Fibroblast of upper back skin (primary cell): ENCODE measurements around the gene AKR1D1.
"Not testable (repeated sequence)": the region's sequence is repeated elsewhere in the genome, so short reads cannot be mapped to it uniquely, and the experiment has no call there.

ENCODE experiments used
- DNase-seq: peaks from one replicate; pipeline ENCODE4 v3.0.0-alpha.2; 2013

AKR1D1 gene

GRCh38 chr7:138074540-138074939 lies 1.7 kb upstream of the AKR1D1 start:
- no peak for DNase-seq

DNA sequence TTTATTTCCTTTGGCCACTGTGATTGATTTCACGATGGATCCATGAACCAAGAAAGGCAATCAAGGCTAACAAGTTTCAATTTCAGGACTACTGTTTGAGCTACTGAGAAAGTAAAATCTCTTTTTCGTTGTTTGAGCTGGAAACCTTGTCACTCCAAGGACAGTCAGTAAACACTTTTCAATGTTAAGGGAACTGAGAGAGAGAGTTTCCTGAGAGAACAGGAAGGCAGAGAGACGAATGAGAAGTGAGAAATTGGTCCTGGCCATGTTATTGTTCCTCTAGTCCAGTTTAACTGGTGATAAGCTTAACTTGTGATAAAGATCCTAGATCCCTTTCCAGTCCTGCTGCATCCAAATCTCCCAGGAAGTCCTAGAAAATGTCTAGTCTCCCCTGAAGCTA lies 909 bp upstream of the AKR1D1 start:
- no peak for DNase-seq

DNA sequence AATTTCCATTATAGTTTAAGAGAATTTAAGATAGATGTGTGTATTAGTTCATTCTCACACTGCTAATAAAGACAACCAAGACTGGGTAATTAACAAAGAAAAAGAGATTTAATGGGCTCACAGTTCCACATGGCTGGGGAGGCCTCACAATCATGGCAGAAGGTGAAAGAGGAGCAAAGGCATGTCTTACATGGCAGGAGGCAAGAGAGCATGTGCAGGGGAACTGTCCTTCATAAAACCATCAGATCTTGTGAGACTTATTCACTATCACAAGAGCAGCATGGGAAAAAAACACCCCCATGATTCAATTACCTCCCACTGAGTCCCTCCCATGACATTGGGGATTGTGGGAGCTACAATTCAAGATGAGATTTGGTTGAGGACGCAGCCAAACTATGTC lies 473 bp upstream of the AKR1D1 start:
- DNase-seq, result not testable (repeated sequence)

GRCh38 chr7:138077809-138078208 lies 1.6 kb downstream of the AKR1D1 start:
- no peak for DNase-seq

DNA sequence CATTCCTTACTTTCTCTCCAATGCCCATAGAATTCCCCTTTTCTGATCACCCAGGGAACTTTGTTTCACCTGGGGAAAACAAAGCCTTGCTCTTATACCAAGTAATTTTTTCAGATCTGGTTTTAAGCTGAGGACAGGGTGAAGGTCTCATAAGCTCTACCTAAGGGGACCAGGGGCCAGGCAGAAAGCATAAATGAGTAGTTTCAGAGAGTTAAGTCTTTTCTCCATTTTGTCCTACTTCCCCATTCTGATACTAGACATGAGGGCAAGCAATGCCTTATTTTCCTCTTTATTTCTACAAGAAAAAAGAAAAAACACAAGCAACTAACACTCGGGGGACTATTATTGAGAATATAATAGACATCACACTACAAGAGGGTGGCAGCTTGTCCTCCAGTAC lies 2.9 kb downstream of the AKR1D1 start:
- no peak for DNase-seq

DNA sequence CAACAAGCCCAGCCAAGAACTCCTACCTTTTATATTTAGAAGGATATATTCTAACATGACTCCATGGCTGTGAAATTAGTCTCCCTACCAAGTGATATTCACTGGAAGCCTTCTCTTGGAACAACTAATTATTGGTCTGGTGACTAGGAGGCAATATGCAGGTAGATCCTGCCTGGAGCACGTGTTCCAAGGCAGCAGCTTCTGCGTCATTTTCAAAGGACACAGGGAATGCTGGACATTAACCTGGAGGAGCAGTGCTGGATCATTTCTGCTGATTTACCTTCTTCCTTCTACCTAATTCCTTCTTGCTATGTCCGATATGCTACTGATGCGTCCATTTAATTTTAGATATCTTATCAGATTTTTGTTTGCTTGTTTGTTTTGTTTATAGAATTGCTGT lies 5.6 kb downstream of the AKR1D1 start:
- no peak for DNase-seq

DNA sequence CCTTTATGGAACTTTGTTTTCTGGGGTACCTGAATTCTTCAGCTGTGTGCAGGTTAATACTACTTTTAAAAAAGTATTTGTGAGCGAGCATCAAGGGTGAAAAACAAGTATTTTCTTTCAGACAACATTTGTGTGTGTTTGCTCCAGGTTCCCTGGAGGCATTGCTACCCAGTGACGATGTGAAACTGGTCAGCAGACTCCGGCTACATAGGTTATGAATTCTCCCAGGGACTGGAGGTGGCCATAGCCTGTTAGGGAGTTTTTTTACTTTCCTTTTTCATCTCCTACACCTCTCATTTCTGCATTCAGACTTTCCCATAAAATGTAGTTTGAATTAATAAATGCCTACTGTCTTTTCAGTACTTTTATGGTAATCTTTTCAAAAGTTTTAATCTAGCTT lies 7.6 kb downstream of the AKR1D1 start:
- DNase-seq, result no peak

DNA sequence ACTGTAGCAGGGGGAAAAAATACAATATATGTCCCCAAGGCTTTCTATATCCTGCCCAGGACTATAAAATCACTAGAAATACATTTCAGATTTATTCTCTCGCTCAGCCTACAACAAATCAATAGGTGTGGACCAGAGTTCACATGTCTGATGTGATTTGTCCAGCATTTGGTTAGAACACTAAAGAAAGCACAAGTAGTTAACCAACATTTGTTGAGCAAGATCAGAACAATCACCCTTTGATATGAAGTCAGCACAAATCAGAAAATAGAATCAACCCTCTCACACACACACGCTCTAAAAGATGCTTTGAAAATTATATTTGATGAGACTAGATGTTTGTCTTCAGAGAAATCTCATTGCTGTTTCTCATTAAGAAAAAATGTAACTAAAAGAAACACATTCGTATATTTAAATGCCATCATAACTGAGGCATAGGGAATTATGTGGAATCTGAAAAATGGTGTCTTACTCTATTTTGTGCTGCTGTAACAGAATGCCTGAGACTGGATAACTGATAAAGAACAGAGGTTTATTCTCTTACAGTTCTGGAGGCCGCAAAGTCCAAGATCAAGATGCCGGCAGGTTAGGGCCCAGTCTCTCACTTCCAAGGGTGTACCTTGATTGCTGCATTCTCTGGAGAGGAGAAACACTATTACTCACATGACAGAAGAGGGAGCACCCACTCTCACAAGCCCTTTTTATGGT lies 10.5 kb downstream of the AKR1D1 start:
- no peak for DNase-seq

- peak; percentile 6 for DNase-seq
Observed at GRCh38 chr7:138089080-138089901, 13.0 kb downstream of the AKR1D1 start.

GRCh38 chr7:138091032-138091431 lies 14.8 kb downstream of the AKR1D1 start:
- no peak for DNase-seq

DNA sequence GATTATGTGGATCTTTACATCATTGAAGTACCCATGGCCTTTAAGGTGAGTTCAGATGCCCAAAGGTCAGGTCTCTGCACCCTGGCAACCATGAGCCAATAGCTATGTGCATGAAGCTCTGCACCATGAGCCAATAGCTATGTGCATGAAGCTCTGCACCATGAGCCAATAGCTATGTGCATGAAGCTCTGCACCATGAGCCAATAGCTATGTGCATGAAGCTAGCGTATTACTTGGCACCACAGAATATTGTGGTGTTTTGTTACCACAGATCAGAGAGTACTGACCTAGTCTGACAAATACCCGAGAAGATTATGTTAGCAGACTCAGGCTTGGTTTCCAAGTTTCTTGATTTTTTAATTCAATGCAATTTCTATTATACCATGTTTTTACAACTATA lies 15.6 kb downstream of the AKR1D1 start:
- not testable (repeated sequence) for DNase-seq

GRCh38 chr7:138092486-138093028 lies 16.3 kb downstream of the AKR1D1 start:
- DNase-seq, result no peak

DNA sequence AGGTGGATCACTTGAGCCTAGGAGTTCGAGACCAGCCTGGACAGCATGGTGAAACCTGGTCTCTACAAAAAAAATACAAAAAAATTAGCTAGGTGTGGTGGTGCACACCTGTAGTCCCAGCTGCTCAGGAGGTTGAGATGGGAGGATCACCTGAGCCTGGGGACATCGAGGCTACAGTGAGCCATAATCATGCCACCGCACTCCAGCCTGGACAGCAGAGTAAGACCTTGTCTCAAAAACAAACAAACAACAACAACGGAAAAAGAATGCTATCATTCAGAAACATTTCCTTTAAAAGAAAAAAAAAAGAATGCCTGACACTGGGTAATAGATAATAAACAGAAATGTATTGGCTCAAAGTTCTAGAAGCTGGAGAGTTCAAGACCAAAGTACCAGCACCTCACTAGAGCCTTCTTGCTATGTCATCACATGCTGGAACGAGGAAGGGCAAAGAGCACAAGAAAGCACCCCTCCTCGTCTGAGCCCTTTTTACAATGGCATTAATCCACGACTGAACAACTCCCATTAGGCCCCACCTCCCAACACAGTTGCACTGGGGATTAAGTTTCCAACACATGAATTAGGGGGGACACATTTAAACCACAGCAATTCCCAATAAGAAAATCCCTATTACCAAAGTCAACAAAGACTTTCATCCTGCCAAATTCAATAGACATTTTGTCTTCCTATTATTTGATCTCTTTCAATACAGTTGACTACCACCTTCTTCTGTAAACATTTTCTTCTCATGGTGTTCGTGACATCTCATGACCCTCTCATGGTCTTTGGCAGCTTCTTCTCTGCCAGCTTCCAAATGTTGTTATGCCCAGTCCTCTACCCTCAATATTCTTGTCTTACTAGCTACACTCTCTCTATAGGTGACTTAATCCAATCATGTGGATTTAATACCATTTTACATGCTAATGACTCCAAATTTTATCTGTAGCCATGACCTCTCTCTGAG lies 20.0 kb downstream of the AKR1D1 start:
- DNase-seq, result no peak

- peak; percentile 2 for DNase-seq
Observed at GRCh38 chr7:138097064-138097741, 20.9 kb downstream of the AKR1D1 start.

- no peak for DNase-seq
Observed at GRCh38 chr7:138099813-138100212, 23.6 kb downstream of the AKR1D1 start.

GRCh38 chr7:138105221-138105620 lies 29.0 kb downstream of the AKR1D1 start:
- no peak for DNase-seq

DNA sequence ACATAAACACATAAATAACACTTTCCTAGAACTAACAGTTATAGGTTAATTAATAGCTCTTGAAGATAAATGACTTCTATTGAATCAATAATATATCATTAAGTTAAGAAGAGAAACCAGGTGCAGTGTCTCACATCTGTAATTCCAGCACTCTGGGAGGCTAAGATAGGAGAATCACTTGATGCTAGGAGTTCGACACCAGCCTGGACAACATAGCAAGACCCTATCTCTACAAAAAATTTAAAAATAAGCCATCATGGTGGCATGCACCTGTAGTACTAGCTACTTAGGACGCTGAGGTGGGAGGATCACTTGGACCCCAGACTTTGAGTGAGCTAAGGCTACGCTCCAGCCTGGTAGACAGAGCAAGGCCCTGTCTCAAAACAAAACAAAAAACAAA lies 38.8 kb downstream of the AKR1D1 start:
- DNase-seq, result no peak

DNA sequence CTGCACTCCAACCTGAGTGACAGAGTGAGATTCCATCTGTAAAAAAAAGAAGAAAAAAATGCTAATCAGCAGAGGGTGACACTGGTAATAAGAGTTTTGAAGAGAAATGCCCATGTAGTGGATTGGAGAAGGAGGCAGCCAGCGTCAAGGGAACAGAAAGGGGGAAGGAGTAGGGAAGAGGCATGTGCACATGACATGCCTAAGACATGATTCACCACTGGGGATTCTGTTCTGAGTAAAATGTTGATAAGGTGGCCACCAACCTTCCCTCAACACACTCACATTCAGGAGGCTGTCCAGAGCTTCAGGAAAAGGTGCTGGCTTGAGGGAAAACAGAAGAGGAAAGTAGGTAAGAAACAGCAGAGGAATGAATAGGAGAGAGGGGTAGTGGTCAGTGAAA lies 39.9 kb downstream of the AKR1D1 start:
- DNase-seq, result peak; percentile 47

DNA sequence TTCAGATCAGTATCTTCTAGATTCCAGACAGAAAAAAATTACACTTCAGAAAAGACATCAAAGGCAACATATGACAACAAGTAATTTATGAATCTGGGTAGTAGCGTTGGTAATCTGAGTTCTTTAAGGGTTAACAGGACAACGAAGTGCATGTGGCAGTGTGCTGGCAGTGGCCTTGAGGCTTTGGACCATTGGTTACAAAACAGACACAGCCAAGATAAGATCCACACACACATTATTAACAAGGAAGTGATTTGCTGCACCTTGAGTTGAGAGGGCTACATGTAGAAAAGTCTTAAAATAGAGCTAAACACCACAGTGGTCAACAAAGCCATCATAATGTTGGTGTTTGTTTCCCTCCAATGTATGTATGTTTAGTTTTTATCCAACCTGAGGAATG lies 40.6 kb downstream of the AKR1D1 start:
- DNase-seq, result no peak

GRCh38 chr7:138120140-138120827 lies 44.0 kb downstream of the AKR1D1 start:
- DNase-seq, result no peak

DNA sequence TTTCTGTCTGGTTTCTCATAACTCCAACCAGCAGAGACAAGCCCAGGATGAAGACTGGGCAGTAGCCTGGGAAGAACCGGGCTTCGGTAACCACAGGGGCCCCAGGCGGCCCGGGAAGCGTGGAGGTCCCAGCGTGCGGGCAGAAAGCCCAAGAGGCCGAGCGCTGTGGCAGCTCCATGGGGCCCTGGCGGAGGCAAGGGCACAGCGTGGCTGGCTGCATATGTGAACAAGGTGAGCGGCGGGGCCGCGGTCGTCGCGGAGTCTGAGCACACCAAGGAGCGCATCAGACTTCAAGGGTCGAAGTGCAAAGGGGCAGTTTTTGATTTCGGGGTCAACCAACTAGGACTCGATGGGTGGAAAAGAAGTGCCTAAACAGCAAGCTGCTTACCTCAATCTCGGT lies 45.9 kb downstream of the AKR1D1 start:
- no peak for DNase-seq

DNA sequence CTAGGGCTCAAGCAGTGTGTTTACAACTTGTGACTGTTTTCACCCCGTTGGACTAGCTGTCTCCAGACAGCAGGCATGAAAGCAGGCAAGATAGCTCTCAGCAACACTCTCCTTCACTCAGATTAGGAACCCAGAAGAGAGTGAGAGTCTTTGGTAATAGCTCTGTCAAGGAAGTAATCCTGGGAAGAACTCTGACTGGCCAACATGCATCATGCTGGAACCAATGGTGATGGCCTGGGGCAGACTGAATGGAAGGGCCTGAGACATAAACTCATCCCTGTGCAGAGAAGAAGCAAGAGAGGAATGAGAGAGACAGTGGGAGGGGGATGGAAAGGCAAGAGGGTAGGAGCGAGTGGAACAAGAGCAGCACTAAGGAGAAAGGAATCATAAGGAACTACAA lies 48.9 kb downstream of the AKR1D1 start:
- no peak for DNase-seq
